Right atrium auricular region (tissue), 2 donors: Measurements from ENCODE around the gene ANXA3. TPM values are rescaled to one million over a fixed set of nuclear protein-coding genes. Genes with fewer than 3 reads are reported as not detected.
"Not testable (repeated sequence)": the region's sequence is repeated elsewhere in the genome, so short reads cannot be mapped to it uniquely, and the experiment has no call there.

ENCODE experiments used
- DNase-seq: peaks from one replicate; pipeline ENCODE4 v3.0.0-alpha.2; 2019; ENCODE audit warnings: low spot score
- H3K27ac ChIP-seq, 2 donors: fragments of 200-600 bp; sonication (generic); 1 replicate in 1 of 2; 2 replicates in 1 of 2; pipeline ENCODE4 v1.5.1; 2016 to 2019
- H3K27me3 ChIP-seq, 2 donors: fragments of 200-600 bp; sonication (generic); one replicate each; pipeline versions ENCODE4 v1.5.1 to v1.6.0; 2017 to 2019
- H3K36me3 ChIP-seq: fragments of 200-600 bp; sonication (generic); one replicate; pipeline ENCODE4 v1.5.1; 2016
- H3K4me1 ChIP-seq, 2 donors: fragments of 200-600 bp; sonication (generic); one replicate each; pipeline versions ENCODE4 v1.5.1 to v1.6.0; 2017 to 2019
- H3K4me3 ChIP-seq, 2 donors: fragments of 200-600 bp; sonication (generic); 1 replicate in 1 of 2; 2 replicates in 1 of 2; pipeline ENCODE4 v1.5.1; 2017 to 2019; ENCODE audit warnings: mild to moderate bottlenecking in 1 of 2, moderate library complexity in 1 of 2
- H3K9me3 ChIP-seq, 2 donors: fragments of 200-600 bp; sonication (generic); one replicate each; pipeline ENCODE4 v1.5.1; 2019
- total RNA-seq, 2 donors: library from RNA; depleted of rRNA; stranded (reverse); fragments of >200 nt; gene quantifications; one replicate each; pipeline ENCODE4 v1.1.0, GENCODE V29; 2016
- TF ChIP-seq, protein P1 (sequence below), 2 donors: fragments of 200-600 bp; sonication (generic); IDR thresholded peaks; one replicate each; pipeline ENCODE4 v1.5.1; 2019; ENCODE audit warnings: antibody characterized with exemption in 2 of 2

ANXA3 gene
- total RNA-seq, 2 donors from 2014 or later, result 39.4 to 54.0 TPM

DNA sequence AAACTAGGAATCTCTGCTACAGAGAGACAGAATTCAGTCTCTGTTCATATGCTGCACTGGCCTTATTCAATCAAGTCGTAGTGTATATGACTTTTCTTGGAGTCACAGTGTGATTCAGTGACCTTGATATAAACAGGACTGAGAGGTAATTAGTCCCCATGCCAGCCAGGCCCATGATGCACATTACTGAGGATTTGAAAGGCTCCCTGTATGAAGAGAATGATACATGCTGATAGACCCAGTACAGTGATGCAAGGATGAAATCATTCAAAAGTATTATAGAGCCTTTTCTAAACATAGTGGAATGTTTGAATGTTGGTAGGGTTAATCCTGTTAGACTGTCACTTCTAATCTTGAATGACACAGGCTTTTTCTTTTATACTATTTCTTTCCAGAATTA, 34.1 kb downstream of the ANXA3 start:
- Histone ChIP-seq H3K4me1 (peaks cover 0 to 5% of the 10 kb centered on the region in 2 donors), H3K36me3 (peaks cover 8% of the 10 kb centered on the region)

DNA sequence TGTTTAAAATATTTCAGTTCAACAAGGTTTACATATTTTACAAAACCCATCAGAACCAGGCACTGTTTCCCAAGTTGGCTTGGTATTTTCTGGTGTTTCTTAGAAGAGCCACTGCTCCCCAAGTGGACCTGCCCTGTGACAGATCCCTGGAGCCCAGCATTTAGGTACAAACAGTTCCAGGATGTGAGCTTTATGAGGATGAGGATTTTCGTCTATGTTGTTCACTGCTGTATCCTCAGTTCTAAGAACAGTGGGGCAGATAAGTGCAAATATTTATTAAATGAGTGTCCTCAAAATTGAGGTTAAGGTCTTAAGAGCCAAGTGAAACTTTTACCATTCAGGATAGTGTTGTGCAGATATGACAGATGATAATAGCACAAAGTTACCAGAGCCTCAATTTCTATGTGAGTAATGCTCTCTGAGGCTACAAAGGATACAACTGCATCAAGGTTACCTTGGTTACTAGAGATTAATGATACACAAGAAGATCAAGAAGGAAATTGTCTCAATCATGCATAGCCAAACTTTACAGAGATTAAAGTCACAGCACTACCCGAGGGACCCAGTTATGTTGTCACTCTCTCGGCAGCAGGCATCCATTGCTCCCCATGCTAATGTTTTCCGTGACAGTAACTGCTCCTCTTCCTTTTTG, 37.5 kb downstream of the ANXA3 start:
- TF ChIP-seq, protein P1, sequence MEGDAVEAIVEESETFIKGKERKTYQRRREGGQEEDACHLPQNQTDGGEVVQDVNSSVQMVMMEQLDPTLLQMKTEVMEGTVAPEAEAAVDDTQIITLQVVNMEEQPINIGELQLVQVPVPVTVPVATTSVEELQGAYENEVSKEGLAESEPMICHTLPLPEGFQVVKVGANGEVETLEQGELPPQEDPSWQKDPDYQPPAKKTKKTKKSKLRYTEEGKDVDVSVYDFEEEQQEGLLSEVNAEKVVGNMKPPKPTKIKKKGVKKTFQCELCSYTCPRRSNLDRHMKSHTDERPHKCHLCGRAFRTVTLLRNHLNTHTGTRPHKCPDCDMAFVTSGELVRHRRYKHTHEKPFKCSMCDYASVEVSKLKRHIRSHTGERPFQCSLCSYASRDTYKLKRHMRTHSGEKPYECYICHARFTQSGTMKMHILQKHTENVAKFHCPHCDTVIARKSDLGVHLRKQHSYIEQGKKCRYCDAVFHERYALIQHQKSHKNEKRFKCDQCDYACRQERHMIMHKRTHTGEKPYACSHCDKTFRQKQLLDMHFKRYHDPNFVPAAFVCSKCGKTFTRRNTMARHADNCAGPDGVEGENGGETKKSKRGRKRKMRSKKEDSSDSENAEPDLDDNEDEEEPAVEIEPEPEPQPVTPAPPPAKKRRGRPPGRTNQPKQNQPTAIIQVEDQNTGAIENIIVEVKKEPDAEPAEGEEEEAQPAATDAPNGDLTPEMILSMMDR (IDR thresholded peaks at IDR 0.05), result no peak
- Histone ChIP-seq H3K27ac (peak overlapping the region; percentile 34), H3K36me3 (peaks cover 8% of the 10 kb centered on the region), H3K9me3 (no peaks in the 10 kb centered on the region), H3K27me3 (no peaks in the 10 kb centered on the region), H3K4me1 (peaks cover 0 to 11% of the 10 kb centered on the region in 2 donors), H3K4me3 (no peak overlapping the region)
- DNase-seq, result no peak

More for the DNA sequence above, 34.1 kb downstream of the ANXA3 start:
- H3K27ac ChIP-seq, result no peak overlapping the region
- TF ChIP-seq, protein P1 (IDR thresholded peaks at IDR 0.05), result no peak
- no peaks in the 10 kb centered on the region for H3K9me3 ChIP-seq
- no peaks in the 10 kb centered on the region for H3K27me3 ChIP-seq
- DNase-seq, result no peak
- H3K4me3 ChIP-seq, result no peak overlapping the region

DNA sequence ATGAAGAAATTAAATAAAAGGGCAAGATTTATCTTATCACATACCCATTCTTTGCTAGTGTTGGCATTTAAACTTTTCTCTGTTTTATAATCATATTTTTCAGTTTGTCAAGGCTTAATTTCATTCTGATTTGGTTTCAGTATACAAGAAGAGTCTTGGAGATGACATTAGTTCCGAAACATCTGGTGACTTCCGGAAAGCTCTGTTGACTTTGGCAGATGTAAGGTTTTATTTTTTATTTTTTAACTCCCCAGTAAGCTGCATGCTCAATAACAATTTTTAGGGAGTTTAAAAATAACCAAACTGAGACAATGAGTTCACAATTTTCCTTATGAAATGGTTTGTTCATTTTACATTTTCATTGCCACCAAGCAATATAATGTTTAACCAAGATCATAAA, 39.8 kb downstream of the ANXA3 start:
- Histone ChIP-seq H3K36me3 (peaks cover 6% of the 10 kb centered on the region), H3K27ac (peak overlapping the region; percentile 14 to 47), H3K4me1 (peaks cover 0 to 11% of the 10 kb centered on the region in 2 donors), H3K4me3 (no peak overlapping the region), H3K27me3 (no peaks in the 10 kb centered on the region), H3K9me3 (no peaks in the 10 kb centered on the region)
- TF ChIP-seq, protein P1 (IDR thresholded peaks at IDR 0.05), result no peak
- no peak for DNase-seq

DNA sequence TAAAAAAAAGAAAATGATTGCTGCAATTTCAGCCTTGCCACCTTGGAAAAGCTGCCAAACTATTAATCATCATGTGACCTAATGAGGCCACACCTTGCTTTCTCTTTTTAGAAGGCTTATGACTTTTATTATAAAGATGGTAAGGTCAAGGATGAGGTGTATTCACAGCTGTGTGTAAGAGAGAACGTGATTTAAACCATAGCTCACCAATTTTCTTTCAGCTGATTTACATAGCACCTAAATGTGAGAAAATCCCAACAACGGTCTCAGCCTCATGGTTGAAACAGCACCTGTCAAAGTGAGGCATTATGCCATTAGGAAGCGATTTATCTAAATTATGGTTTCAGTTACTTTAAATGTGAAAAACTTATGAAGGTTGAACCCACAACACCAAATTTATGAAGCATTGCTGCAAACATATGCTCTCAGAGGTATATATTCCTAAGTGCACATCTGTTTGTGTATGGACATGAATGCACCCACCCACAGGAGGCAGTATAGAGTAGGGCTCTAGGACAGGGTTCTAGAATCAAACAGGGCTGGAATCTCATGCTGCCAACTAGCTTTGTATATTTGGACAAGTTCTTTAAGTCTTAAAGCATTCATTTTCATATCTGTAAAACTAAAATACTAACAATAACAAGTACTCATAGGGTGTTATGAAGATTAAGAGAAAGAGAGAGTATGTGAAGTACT, 40.7 kb downstream of the ANXA3 start:
- Histone ChIP-seq H3K27ac (peak overlapping the region in 1 of 2 donors; percentile 32), H3K36me3 (no peaks in the 10 kb centered on the region), H3K27me3 (no peaks in the 10 kb centered on the region), H3K4me1 (peaks cover 0 to 11% of the 10 kb centered on the region in 2 donors), H3K4me3 (no peak overlapping the region), H3K9me3 (no peaks in the 10 kb centered on the region)
- DNase-seq, result no peak
- TF ChIP-seq, protein P1 (IDR thresholded peaks at IDR 0.05), result peak in 1 of 2 donors; percentile 43

DNA sequence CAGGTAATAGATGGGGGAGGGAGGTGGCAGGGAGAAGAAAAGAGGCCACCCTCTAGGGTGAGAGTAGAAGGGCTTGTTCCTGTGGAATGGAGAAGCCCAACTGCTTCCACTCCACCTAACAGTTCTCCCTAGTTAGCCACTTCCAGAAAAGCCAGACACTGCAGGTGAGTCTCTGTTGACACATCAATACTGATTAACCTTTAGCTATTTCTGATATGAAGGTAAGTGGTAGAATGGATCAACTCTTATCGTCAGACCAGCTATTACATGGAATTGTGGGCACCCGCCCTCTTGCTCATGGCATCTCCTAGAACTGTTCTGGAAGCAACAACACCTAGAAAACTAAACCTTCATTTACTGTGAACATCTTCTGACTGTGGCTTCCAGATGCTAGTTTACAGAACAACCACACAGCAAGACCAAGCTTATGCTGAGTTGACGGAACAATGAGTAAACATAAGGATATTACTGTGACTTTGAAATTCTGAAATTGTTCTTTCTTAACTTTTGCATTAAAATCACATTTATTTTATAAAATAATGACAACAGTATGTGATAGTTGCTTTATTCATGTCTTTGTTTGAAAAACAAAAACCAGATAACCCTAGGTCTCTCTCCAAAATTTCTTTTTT, 44.7 kb downstream of the ANXA3 start:
- H3K4me1 ChIP-seq, result peaks cover 0 to 24% of the 10 kb centered on the region in 2 donors
- H3K4me3 ChIP-seq, result no peak overlapping the region
- TF ChIP-seq, protein P1 (IDR thresholded peaks at IDR 0.05), result no peak
- no peak overlapping the region for H3K27ac ChIP-seq
- no peaks in the 10 kb centered on the region for H3K36me3 ChIP-seq
- no peaks in the 10 kb centered on the region for H3K9me3 ChIP-seq
- no peaks in the 10 kb centered on the region for H3K27me3 ChIP-seq
- DNase-seq, result no peak

DNA sequence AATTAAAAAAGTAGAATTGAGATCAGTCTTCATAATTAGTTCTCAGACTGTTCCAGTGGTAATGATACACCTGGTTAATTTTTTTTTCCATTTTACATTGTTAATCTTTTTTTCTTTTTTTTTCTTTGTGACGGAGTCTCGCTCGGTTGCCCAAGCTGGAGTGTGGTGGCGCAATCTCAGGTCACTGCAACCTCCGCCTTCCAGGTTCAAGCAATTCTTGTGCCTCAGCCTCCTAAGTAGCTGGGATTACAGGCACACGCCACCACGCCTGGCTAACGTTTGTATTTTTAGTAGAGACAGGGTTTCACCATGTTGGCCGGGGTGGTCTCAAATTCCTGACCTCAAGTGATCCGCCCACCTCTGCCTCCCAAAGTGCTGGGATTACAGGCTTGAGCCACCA, 46.9 kb downstream of the ANXA3 start:
- not testable (repeated sequence) for DNase-seq, H3K27me3 ChIP-seq, H3K9me3 ChIP-seq, H3K4me3 ChIP-seq, H3K36me3 ChIP-seq, H3K27ac ChIP-seq
- peaks cover 0 to 26% of the 10 kb centered on the region in 2 donors for H3K4me1 ChIP-seq
